Liver (tissue), 9 donors: ENCODE data around the gene FSIP1. TPM values are rescaled to one million over a fixed set of nuclear protein-coding genes. Genes with fewer than 3 reads are reported as not detected.

Source experiments
- DNase-seq: peaks from one replicate; pipeline ENCODE4 v3.0.0-alpha.2; 2017; ENCODE audit warnings: low spot score
- H3K27ac ChIP-seq, 2 donors: one replicate each; pipeline ENCODE4 v1.7.0; 2013; ENCODE audit warnings: inconsistent platforms in 2 of 2, low read length in 2 of 2, control low read depth in 1 of 2, low read depth in 1 of 2, mild to moderate bottlenecking in 1 of 2
- H3K27me3 ChIP-seq, 4 donors: one replicate each; pipeline versions ENCODE4 v1.6.1 to v1.7.0; 2013; ENCODE audit warnings: low read length in 3 of 4, inconsistent platforms in 1 of 4, mild to moderate bottlenecking in 1 of 4, moderate library complexity in 1 of 4; ENCODE audit not compliant: control insufficient read depth in 4 of 4, insufficient read depth in 4 of 4
- H3K36me3 ChIP-seq, 4 donors: one replicate each; pipeline versions ENCODE4 v1.6.1 to v1.7.0; 2013; ENCODE audit warnings: low read length in 3 of 4, mild to moderate bottlenecking in 3 of 4, low read depth in 1 of 4, moderate library complexity in 1 of 4; ENCODE audit not compliant: control insufficient read depth in 4 of 4, insufficient read depth in 3 of 4
- H3K4me1 ChIP-seq, 4 donors: one replicate each; pipeline versions ENCODE4 v1.6.1 to v1.7.0; 2013; ENCODE audit warnings: low read length in 3 of 4, mild to moderate bottlenecking in 3 of 4, moderate library complexity in 1 of 4; ENCODE audit not compliant: control insufficient read depth in 4 of 4, insufficient read depth in 4 of 4
- H3K4me3 ChIP-seq, 3 donors: one replicate each; pipeline versions ENCODE4 v1.6.1 to v1.7.0; 2013; ENCODE audit warnings: low read length in 3 of 3, control low read depth in 1 of 3, low read depth in 1 of 3, mild to moderate bottlenecking in 1 of 3
- H3K9ac ChIP-seq, 2 donors: one replicate each; pipeline ENCODE4 v1.7.0; 2013; ENCODE audit warnings: low read length in 2 of 2, mild to moderate bottlenecking in 2 of 2, moderate library complexity in 2 of 2, control low read depth in 1 of 2, low read depth in 1 of 2
- H3K9me3 ChIP-seq, 4 donors: one replicate each; pipeline versions ENCODE4 v1.6.1 to v1.7.0; 2013; ENCODE audit warnings: low read length in 3 of 4; ENCODE audit not compliant: control insufficient read depth in 4 of 4
- EGR1 ChIP-seq, 2 donors: IDR thresholded peaks; 2 replicates each; pipeline ENCODE4 v1.6.1; 2016 to 2018; ENCODE audit warnings: antibody characterized with exemption in 2 of 2, low read depth in 2 of 2
- FOXA1 ChIP-seq: IDR thresholded peaks from 2 replicates; pipeline ENCODE4 v1.6.1; 2016; ENCODE audit warnings: antibody characterized with exemption
- FOXA2 ChIP-seq: IDR thresholded peaks from 2 replicates; pipeline ENCODE4 v1.6.1; 2016; ENCODE audit warnings: antibody characterized with exemption
- GABPA ChIP-seq, 2 donors: IDR thresholded peaks in 1 of 2; conservative IDR thresholded peaks in 1 of 2; 2 replicates each; pipeline ENCODE4 v1.6.1; 2016; ENCODE audit warnings: antibody characterized with exemption in 2 of 2, mild to moderate bottlenecking in 1 of 2, moderate library complexity in 1 of 2
- HNF4A ChIP-seq, 2 donors: conservative IDR thresholded peaks; 2 replicates each; pipeline ENCODE4 v1.6.1; 2016; ENCODE audit warnings: antibody characterized with exemption in 2 of 2, mild to moderate bottlenecking in 2 of 2
- HNF4G ChIP-seq: IDR thresholded peaks from 2 replicates; pipeline ENCODE4 v1.6.1; 2016; ENCODE audit warnings: antibody characterized with exemption
- JUND ChIP-seq, 2 donors: IDR thresholded peaks; 2 replicates each; pipeline ENCODE4 v1.6.1; 2016; ENCODE audit warnings: antibody characterized with exemption in 2 of 2
- NR2F2 ChIP-seq: IDR thresholded peaks from 2 replicates; pipeline ENCODE4 v1.6.1; 2016; ENCODE audit warnings: antibody characterized with exemption
- RAD21 ChIP-seq, 2 donors: IDR thresholded peaks; 2 replicates each; pipeline ENCODE4 v1.6.1; 2016; ENCODE audit warnings: antibody characterized with exemption in 2 of 2, mild to moderate bottlenecking in 2 of 2
- RXRA ChIP-seq, 2 donors: IDR thresholded peaks; 2 replicates each; pipeline ENCODE4 v1.6.1; 2017 to 2018; ENCODE audit warnings: antibody characterized with exemption in 2 of 2, mild to moderate bottlenecking in 1 of 2
- SP1 ChIP-seq: IDR thresholded peaks from 2 replicates; pipeline ENCODE4 v1.6.1; 2018; ENCODE audit warnings: antibody characterized with exemption, mild to moderate bottlenecking
- TAF1 ChIP-seq: conservative IDR thresholded peaks from 2 replicates; pipeline ENCODE4 v1.6.1; 2016; ENCODE audit warnings: antibody characterized with exemption, mild to moderate bottlenecking
- YY1 ChIP-seq: IDR thresholded peaks from 2 replicates; pipeline ENCODE4 v1.6.1; 2016; ENCODE audit warnings: antibody characterized with exemption, mild to moderate bottlenecking
- WGBS: extraction: QIAGEN DNeasy Blood & Tissue Kit; methylation state at CpG from one replicate; pipeline ENCODE4 v1.1.7; 2013; 5-methylcytosine and 5-hydroxymethylcytosine counted together
- polyA plus RNA-seq, 2 donors: library from polyadenylated mRNA; stranded (reverse) in 1 of 2; unstranded in 1 of 2; fragments of 200-250 nt in 1 of 2; fragments of >200 nt in 1 of 2; fragmentation: Nextera tagmentation in 1 of 2; extraction: Ambion mirVana in 1 of 2; gene quantifications; one replicate each; pipeline versions ENCODE4 v1.2.1 to v1.2.3, GENCODE V29; 2013 to 2015
- total RNA-seq, 2 donors: library from RNA; depleted of rRNA; stranded (reverse); fragments of >200 nt; gene quantifications; one replicate each; pipeline ENCODE4 v1.2.3, GENCODE V29; 2014
- TF ChIP-seq, protein P1 (sequence below): IDR thresholded peaks from 2 replicates; pipeline ENCODE4 v1.6.1; 2016; ENCODE audit warnings: antibody characterized with exemption
- TF ChIP-seq, protein P2 (sequence below): IDR thresholded peaks from 2 replicates; pipeline ENCODE4 v1.6.1; 2016; ENCODE audit warnings: antibody characterized with exemption
- TF ChIP-seq, protein P3 (sequence below): IDR thresholded peaks from 2 replicates; pipeline ENCODE4 v1.6.1; 2016; ENCODE audit warnings: antibody characterized with exemption
- TF ChIP-seq, protein P4 (sequence below): fragments of 150-350 bp; IDR thresholded peaks from 2 replicates; pipeline ENCODE4 v1.5.1; 2017; ENCODE audit warnings: improper control_type of control experiment, low read depth, low read length; ENCODE audit not compliant: missing input control
- TF ChIP-seq, protein P5 (sequence below): IDR thresholded peaks from 2 replicates; pipeline ENCODE4 v1.6.1; 2016; ENCODE audit warnings: antibody characterized with exemption, mild to moderate bottlenecking
- donor health status: healthy.
- donor health status: healthy.
- donor health status: healthy.
- donor health status: healthy.
- donor health status: healthy.

FSIP1 gene
- total and polyA plus RNA-seq, 4 donors: 0.05 to 0.29 (median 0.13) TPM

DNA sequence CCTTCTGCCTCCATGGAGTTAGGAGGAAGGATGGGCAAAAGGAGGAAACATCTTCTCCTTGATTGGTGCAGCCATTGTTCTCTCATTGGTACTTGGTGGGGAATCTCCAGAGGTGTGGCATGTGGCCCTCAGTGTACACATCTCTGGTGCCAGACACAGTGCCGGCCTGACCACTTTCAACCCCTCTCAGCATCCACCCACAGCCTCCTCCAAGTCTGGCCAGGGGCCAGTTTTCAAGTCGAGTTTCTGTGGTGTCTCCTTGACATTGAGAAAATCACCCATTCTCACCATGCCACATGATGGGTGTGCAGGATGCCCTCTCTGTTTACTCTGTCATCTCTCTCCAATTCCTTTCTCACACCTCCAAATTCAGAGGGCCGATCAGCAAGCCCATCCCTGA, 12.8 kb upstream of the FSIP1 start:
- no peaks in the 10 kb centered on the region for H3K9me3 ChIP-seq
- no peaks in the 10 kb centered on the region for H3K27me3 ChIP-seq
- H3K36me3 ChIP-seq: no peaks in the 10 kb centered on the region
- no peak overlapping the region for H3K4me3 ChIP-seq
- WGBS: 76% methylated on average over 3 of the region's 3 CpGs
- H3K27ac ChIP-seq: no peak overlapping the region
- H3K9ac ChIP-seq: no peak overlapping the region
- no peaks in the 10 kb centered on the region for H3K4me1 ChIP-seq
- TF ChIP-seq, protein P1, sequence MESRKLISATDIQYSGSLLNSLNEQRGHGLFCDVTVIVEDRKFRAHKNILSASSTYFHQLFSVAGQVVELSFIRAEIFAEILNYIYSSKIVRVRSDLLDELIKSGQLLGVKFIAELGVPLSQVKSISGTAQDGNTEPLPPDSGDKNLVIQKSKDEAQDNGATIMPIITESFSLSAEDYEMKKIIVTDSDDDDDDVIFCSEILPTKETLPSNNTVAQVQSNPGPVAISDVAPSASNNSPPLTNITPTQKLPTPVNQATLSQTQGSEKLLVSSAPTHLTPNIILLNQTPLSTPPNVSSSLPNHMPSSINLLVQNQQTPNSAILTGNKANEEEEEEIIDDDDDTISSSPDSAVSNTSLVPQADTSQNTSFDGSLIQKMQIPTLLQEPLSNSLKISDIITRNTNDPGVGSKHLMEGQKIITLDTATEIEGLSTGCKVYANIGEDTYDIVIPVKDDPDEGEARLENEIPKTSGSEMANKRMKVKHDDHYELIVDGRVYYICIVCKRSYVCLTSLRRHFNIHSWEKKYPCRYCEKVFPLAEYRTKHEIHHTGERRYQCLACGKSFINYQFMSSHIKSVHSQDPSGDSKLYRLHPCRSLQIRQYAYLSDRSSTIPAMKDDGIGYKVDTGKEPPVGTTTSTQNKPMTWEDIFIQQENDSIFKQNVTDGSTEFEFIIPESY: no peak
- TF ChIP-seq, protein P2, sequence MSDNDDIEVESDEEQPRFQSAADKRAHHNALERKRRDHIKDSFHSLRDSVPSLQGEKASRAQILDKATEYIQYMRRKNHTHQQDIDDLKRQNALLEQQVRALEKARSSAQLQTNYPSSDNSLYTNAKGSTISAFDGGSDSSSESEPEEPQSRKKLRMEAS: no peak
- TF ChIP-seq FOXA2 (no peak), NR2F2 (no peak), JUND (IDR thresholded peaks at IDR 0.05) (no peak), GABPA (IDR thresholded peaks at IDR 0.05 in 1 of 2, conservative IDR thresholded peaks at IDR 0.05 in 1 of 2) (no peak), TAF1 (no peak), RXRA (IDR thresholded peaks at IDR 0.05) (no peak), RAD21 (IDR thresholded peaks at IDR 0.05) (no peak), FOXA1 (no peak), EGR1 (IDR thresholded peaks at IDR 0.05; ENCODE audit: low read depth in 2 of 2) (no peak), HNF4G (no peak), YY1 (no peak), SP1 (no peak), HNF4A (conservative IDR thresholded peaks at IDR 0.05) (no peak)
- TF ChIP-seq, protein P3, sequence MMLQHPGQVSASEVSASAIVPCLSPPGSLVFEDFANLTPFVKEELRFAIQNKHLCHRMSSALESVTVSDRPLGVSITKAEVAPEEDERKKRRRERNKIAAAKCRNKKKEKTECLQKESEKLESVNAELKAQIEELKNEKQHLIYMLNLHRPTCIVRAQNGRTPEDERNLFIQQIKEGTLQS: no peak
- TF ChIP-seq, protein P4, sequence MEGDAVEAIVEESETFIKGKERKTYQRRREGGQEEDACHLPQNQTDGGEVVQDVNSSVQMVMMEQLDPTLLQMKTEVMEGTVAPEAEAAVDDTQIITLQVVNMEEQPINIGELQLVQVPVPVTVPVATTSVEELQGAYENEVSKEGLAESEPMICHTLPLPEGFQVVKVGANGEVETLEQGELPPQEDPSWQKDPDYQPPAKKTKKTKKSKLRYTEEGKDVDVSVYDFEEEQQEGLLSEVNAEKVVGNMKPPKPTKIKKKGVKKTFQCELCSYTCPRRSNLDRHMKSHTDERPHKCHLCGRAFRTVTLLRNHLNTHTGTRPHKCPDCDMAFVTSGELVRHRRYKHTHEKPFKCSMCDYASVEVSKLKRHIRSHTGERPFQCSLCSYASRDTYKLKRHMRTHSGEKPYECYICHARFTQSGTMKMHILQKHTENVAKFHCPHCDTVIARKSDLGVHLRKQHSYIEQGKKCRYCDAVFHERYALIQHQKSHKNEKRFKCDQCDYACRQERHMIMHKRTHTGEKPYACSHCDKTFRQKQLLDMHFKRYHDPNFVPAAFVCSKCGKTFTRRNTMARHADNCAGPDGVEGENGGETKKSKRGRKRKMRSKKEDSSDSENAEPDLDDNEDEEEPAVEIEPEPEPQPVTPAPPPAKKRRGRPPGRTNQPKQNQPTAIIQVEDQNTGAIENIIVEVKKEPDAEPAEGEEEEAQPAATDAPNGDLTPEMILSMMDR: no peak
- TF ChIP-seq, protein P5, sequence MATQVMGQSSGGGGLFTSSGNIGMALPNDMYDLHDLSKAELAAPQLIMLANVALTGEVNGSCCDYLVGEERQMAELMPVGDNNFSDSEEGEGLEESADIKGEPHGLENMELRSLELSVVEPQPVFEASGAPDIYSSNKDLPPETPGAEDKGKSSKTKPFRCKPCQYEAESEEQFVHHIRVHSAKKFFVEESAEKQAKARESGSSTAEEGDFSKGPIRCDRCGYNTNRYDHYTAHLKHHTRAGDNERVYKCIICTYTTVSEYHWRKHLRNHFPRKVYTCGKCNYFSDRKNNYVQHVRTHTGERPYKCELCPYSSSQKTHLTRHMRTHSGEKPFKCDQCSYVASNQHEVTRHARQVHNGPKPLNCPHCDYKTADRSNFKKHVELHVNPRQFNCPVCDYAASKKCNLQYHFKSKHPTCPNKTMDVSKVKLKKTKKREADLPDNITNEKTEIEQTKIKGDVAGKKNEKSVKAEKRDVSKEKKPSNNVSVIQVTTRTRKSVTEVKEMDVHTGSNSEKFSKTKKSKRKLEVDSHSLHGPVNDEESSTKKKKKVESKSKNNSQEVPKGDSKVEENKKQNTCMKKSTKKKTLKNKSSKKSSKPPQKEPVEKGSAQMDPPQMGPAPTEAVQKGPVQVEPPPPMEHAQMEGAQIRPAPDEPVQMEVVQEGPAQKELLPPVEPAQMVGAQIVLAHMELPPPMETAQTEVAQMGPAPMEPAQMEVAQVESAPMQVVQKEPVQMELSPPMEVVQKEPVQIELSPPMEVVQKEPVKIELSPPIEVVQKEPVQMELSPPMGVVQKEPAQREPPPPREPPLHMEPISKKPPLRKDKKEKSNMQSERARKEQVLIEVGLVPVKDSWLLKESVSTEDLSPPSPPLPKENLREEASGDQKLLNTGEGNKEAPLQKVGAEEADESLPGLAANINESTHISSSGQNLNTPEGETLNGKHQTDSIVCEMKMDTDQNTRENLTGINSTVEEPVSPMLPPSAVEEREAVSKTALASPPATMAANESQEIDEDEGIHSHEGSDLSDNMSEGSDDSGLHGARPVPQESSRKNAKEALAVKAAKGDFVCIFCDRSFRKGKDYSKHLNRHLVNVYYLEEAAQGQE: no peak
- no peak for DNase-seq
